Astrocyte (in vitro differentiated cells and primary cell): ENCODE data around the gene PHF10.

Source experiments
- EZH2 ChIP-seq: IDR thresholded peaks from 2 replicates; pipeline ENCODE4 v1.6.1; 2012; ENCODE audit warnings: mild to moderate bottlenecking, low read length, inconsistent platforms; ENCODE audit not compliant: insufficient read depth
- TF ChIP-seq, protein P1 (sequence below): IDR thresholded peaks from 2 replicates; pipeline ENCODE4 v1.5.1; 2011; ENCODE audit warnings: low read depth, mild to moderate bottlenecking, inconsistent platforms, low read length, moderate library complexity; ENCODE audit not compliant: insufficient read depth

DNA sequence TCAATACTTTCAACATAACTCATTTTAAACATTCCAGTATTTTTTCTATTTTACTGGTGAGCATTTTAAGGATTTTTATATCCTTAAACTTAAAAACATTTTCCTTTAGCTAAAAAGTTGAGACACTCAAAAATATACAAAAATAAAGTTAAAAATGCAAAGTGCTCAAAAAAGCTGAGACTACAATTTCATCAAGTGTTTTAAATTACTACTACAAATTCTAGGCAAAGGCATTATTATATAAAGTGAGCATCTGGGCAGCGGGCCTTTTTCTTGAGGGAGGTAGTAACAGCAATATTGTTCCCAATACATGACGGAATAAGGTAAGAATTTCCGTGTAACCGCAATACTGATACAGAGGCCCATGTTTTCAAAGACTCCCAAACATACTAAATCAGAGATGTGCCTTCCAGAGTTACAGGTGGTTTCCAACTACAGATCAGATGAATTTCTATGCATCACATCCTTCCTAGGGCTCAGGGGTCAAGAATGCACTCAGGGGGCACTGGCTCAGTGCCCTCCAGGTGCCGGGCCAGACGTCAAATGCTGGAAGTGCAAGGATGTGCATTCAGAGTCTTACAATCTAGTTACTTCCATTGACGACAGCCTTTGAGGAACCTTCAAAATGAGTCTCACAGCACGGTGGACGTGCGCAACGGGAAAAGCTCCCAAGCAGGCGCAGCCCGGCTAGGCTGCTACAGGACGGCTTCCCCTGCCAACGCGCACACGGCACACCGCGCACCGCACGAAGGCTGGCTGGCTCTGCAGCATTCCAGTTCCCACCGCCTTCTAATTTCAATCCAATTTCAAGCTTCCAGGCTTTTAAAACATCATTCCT lies 1.7 kb downstream of the PHF10 start:
- no peak for TF ChIP-seq EZH2
- TF ChIP-seq, protein P1, sequence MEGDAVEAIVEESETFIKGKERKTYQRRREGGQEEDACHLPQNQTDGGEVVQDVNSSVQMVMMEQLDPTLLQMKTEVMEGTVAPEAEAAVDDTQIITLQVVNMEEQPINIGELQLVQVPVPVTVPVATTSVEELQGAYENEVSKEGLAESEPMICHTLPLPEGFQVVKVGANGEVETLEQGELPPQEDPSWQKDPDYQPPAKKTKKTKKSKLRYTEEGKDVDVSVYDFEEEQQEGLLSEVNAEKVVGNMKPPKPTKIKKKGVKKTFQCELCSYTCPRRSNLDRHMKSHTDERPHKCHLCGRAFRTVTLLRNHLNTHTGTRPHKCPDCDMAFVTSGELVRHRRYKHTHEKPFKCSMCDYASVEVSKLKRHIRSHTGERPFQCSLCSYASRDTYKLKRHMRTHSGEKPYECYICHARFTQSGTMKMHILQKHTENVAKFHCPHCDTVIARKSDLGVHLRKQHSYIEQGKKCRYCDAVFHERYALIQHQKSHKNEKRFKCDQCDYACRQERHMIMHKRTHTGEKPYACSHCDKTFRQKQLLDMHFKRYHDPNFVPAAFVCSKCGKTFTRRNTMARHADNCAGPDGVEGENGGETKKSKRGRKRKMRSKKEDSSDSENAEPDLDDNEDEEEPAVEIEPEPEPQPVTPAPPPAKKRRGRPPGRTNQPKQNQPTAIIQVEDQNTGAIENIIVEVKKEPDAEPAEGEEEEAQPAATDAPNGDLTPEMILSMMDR = no peak
